Glutamatergic neuron (in vitro differentiated cells): ENCODE measurements around the gene CD24. TPM values are rescaled to one million over a fixed set of nuclear protein-coding genes. Genes with fewer than 3 reads are reported as not detected.
A peak's percentile ranks its signal among the peaks of the same experiment; 100 is the strongest.
"Not testable (repeated sequence)": the region's sequence is repeated elsewhere in the genome, so short reads cannot be mapped to it uniquely, and the experiment has no call there.

Experiments
- DNase-seq: peaks from one replicate; pipeline ENCODE4 v3.0.0; 2022
- H3K27ac Mint-ChIP-seq: one replicate; pipeline ENCODE4 v1.8.0; 2020; ENCODE audit warnings: mild to moderate bottlenecking, mixed read lengths, inconsistent platforms; ENCODE audit not compliant: unreplicated experiment
- H3K27me3 Mint-ChIP-seq: one replicate; pipeline ENCODE4 v1.8.0; 2020; ENCODE audit warnings: mild to moderate bottlenecking, moderate library complexity, mixed read lengths, inconsistent platforms; ENCODE audit not compliant: unreplicated experiment
- H3K36me3 Mint-ChIP-seq: one replicate; pipeline ENCODE4 v1.8.0; 2020; ENCODE audit warnings: mild to moderate bottlenecking, mixed read lengths, inconsistent platforms; ENCODE audit not compliant: unreplicated experiment
- H3K4me1 Mint-ChIP-seq: one replicate; pipeline ENCODE4 v1.8.0; 2020; ENCODE audit warnings: mild to moderate bottlenecking, low read depth, mixed read lengths, inconsistent platforms; ENCODE audit not compliant: unreplicated experiment
- H3K4me3 Mint-ChIP-seq: one replicate; pipeline ENCODE4 v1.8.0; 2020; ENCODE audit warnings: mild to moderate bottlenecking, mixed read lengths, inconsistent platforms; ENCODE audit not compliant: unreplicated experiment
- H3K9me3 Mint-ChIP-seq: one replicate; pipeline ENCODE4 v1.8.0; 2020; ENCODE audit warnings: mild to moderate bottlenecking, moderate library complexity, mixed read lengths, inconsistent platforms; ENCODE audit not compliant: unreplicated experiment
- CTCF ChIP-seq: fragments of 200-600 bp; sonication (generic); IDR thresholded peaks from one replicate; pipeline ENCODE4 v1.5.0; 2021; ENCODE audit not compliant: partially characterized antibody, unreplicated experiment
- total RNA-seq: library from RNA; stranded (reverse); fragmentation: NEBNext Ultra II Directional; extraction: Animal tissue kit (Norgen Biotek cat#: 25700); gene quantifications from one replicate; pipeline ENCODE4 v1.2.1, GENCODE V29; 2021; ENCODE audit not compliant: unreplicated experiment

The CD24 gene
- total RNA-seq, 1 donor from 2014 or later = 782 TPM

- DNase-seq = no peak
- no peaks in the 10 kb centered on the region for H3K27me3 Mint-ChIP-seq
- H3K27ac Mint-ChIP-seq = no peak overlapping the region
- no peak for TF ChIP-seq CTCF
- H3K4me3 Mint-ChIP-seq = no peak overlapping the region
- no peaks in the 10 kb centered on the region for H3K36me3 Mint-ChIP-seq
- H3K9me3 Mint-ChIP-seq = peaks cover 1% of the 10 kb centered on the region
- H3K4me1 Mint-ChIP-seq = no peaks in the 10 kb centered on the region
These were observed 35.0 kb upstream of the CD24 start for GRCh38 chr6:107009499-107009898.

- Mint-ChIP-seq H3K4me3 (no peak overlapping the region), H3K4me1 (no peaks in the 10 kb centered on the region), H3K9me3 (no peaks in the 10 kb centered on the region), H3K27ac (no peak overlapping the region), H3K36me3 (no peaks in the 10 kb centered on the region), H3K27me3 (peaks cover 2% of the 10 kb centered on the region)
- peak; percentile 91 for TF ChIP-seq CTCF
- DNase-seq = peak; percentile 76
These were observed 23.0 kb upstream of the CD24 start for GRCh38 chr6:106997392-106998158.

GRCh38 chr6:106995640-106996039 is 21.1 kb upstream of the CD24 start:
- Mint-ChIP-seq H3K9me3 (no peaks in the 10 kb centered on the region), H3K27ac (no peak overlapping the region), H3K27me3 (peaks cover 3% of the 10 kb centered on the region), H3K4me3 (no peak overlapping the region), H3K36me3 (no peaks in the 10 kb centered on the region), H3K4me1 (no peaks in the 10 kb centered on the region)
- TF ChIP-seq CTCF = no peak
- DNase-seq = no peak

GRCh38 chr6:106989737-106990136 is 15.2 kb upstream of the CD24 start:
- H3K27me3 Mint-ChIP-seq, H3K27ac Mint-ChIP-seq, H3K9me3 Mint-ChIP-seq, H3K4me3 Mint-ChIP-seq, H3K36me3 Mint-ChIP-seq, H3K4me1 Mint-ChIP-seq, DNase-seq: not testable (repeated sequence)

- Mint-ChIP-seq H3K27ac (no peak overlapping the region), H3K4me3 (no peak overlapping the region), H3K4me1 (no peaks in the 10 kb centered on the region), H3K27me3 (peaks cover 2% of the 10 kb centered on the region), H3K36me3 (no peaks in the 10 kb centered on the region), H3K9me3 (no peaks in the 10 kb centered on the region)
- DNase-seq = peak; percentile 27
- TF ChIP-seq CTCF = no peak
These were observed 14.1 kb upstream of the CD24 start for GRCh38 chr6:106988664-106989063.
